K562 (cell line): Measurements from ENCODE around the gene GATA5. TPM values are rescaled to one million over a fixed set of nuclear protein-coding genes. Genes with fewer than 3 reads are reported as not detected.

ENCODE experiments used
- ATAC-seq: fragments of 200-7000 bp; cut with Tn5 transposase; 3 replicates; pipeline ENCODE4 v1.9.1; 2020; ENCODE audit warnings: moderate library complexity
- BruUV-seq: library from RNA; stranded (reverse); fragments of 400-500 nt; replicated peaks from 2 replicates; lab custom pipeline; 2021; lab: Mats Ljungman, UMichigan
- CTCF ChIA-PET: fragments of 300-600 bp; formaldehyde crosslinking; extraction: SDS; loops from one replicate; lab custom pipeline; 2021; ENCODE audit warnings: low intra/inter-chr PET ratio; lab: Yijun Ruan, JAX
- POLR2A ChIA-PET: fragments of 300-600, 350-650 bp; sonication (Branson Sonifier 250); formaldehyde crosslinking; extraction: SDS; loops from one replicate; lab custom pipeline; 2021; ENCODE audit warnings: antibody characterized with exemption, inconsistent platforms; lab: Yijun Ruan, JAX
- DNase-seq, 4 experiments: peaks; one replicate each; pipeline versions ENCODE4 v3.0.0 to v3.0.0-alpha.2; 2011 to 2018; ENCODE audit warnings: low spot score in 3 of 4, mixed read lengths in 3 of 4; ENCODE audit errors: extremely low read depth in 1 of 4
- FAIRE-seq: peaks from 2 replicates; lab custom pipeline; 2011; peaks lifted over from hg19 to GRCh38; lab: Jason Lieb, UNC
- H2AFZ ChIP-seq: 2 replicates; pipeline ENCODE4 v1.6.0; 2011; ENCODE audit warnings: low read depth, low read length, control low read depth, inconsistent platforms
- H3K27ac ChIP-seq: fragments of 200-600 bp; 3 replicates; pipeline ENCODE4 v1.8.0; 2011; ENCODE audit warnings: low read depth, mild to moderate bottlenecking, control low read depth, inconsistent platforms, low read length, moderate library complexity, mixed read lengths; ENCODE audit errors: extremely low read depth
- H3K27me3 ChIP-seq, 2 experiments: fragments of 300-600 bp in 1 of 2; 2 replicates in 1 of 2; 3 replicates in 1 of 2; pipeline versions ENCODE4 v1.6.0 to v1.8.0; 2011; ENCODE audit warnings: inconsistent platforms in 2 of 2, low read length in 2 of 2, mild to moderate bottlenecking in 1 of 2, mixed read lengths in 1 of 2, moderate library complexity in 1 of 2; ENCODE audit not compliant: control insufficient read depth in 2 of 2, insufficient read depth in 2 of 2
- H3K36me3 ChIP-seq: fragments of 300-600 bp; 3 replicates; pipeline ENCODE4 v1.8.0; 2011; ENCODE audit warnings: mild to moderate bottlenecking, low read length, inconsistent platforms; ENCODE audit not compliant: control insufficient read depth, insufficient read depth
- H3K4me1 ChIP-seq, 2 experiments: fragments of 200-600 bp in 1 of 2; replicated peaks in 1 of 2; 2 replicates in 1 of 2; 3 replicates in 1 of 2; pipeline versions ENCODE4 v1.5.1 to v1.8.0; 2011; ENCODE audit warnings: inconsistent platforms in 2 of 2, low read length in 2 of 2, mild to moderate bottlenecking in 1 of 2, mixed read lengths in 1 of 2, moderate library complexity in 1 of 2; ENCODE audit not compliant: control insufficient read depth in 2 of 2, insufficient read depth in 2 of 2
- H3K4me2 ChIP-seq: 2 replicates; pipeline ENCODE4 v1.6.1; 2011; ENCODE audit warnings: low read length, control low read depth, inconsistent platforms, mixed read lengths; ENCODE audit not compliant: insufficient read depth
- H3K4me3 ChIP-seq: fragments of 200-600 bp; sonication (generic), shearing (Covaris generic); 2 replicates; pipeline ENCODE4 v1.5.1; 2016; ENCODE audit warnings: control low read depth, inconsistent platforms
- H3K79me2 ChIP-seq: fragments of 200-600 bp; 3 replicates; pipeline ENCODE4 v1.8.0; 2011; ENCODE audit warnings: low read length, inconsistent platforms; ENCODE audit not compliant: control insufficient read depth, insufficient read depth
- H3K9ac ChIP-seq, 2 experiments: 2 replicates each; pipeline versions ENCODE4 v1.6.0 to v1.6.1; 2011; ENCODE audit warnings: low read depth in 2 of 2, low read length in 2 of 2, control low read depth in 1 of 2, inconsistent platforms in 1 of 2, mild to moderate bottlenecking in 1 of 2, mixed read lengths in 1 of 2; ENCODE audit not compliant: insufficient read depth in 1 of 2
- H3K9me1 ChIP-seq: one replicate; pipeline ENCODE4 v1.6.0; 2011; ENCODE audit warnings: inconsistent platforms, mild to moderate bottlenecking, low read length, moderate library complexity; ENCODE audit not compliant: control insufficient read depth, insufficient read depth
- H3K9me3 ChIP-seq: replicated peaks from 2 replicates; pipeline ENCODE4 v1.5.1; 2011; ENCODE audit warnings: low read depth, low read length, inconsistent platforms; ENCODE audit not compliant: control insufficient read depth, insufficient read depth
- H4K20me1 ChIP-seq: replicated peaks from 2 replicates; pipeline ENCODE4 v1.6.1; 2011; ENCODE audit warnings: low read length, inconsistent platforms, mixed read lengths; ENCODE audit not compliant: control insufficient read depth, insufficient read depth
- AFF4 ChIP-seq: sonication (generic); formaldehyde crosslinking; IDR thresholded peaks from 2 replicates; pipeline ENCODE4 v1.8.0; 2023; ENCODE audit warnings: mild to moderate bottlenecking, missing genetic modification reagents
- ATF3 ChIP-seq, 2 experiments: fragments of 450-650 bp in 1 of 2; sonication (generic) in 1 of 2; formaldehyde crosslinking in 1 of 2; IDR thresholded peaks in 1 of 2; conservative IDR thresholded peaks in 1 of 2; 2 replicates each; pipeline versions ENCODE4 v1.6.1 to v1.8.1; 2016 to 2023; ENCODE audit warnings: mild to moderate bottlenecking in 2 of 2, moderate library complexity in 2 of 2, inconsistent platforms in 1 of 2, missing genetic modification reagents in 1 of 2
- CEBPB ChIP-seq: fragments of 450-650 bp; IDR thresholded peaks from 2 replicates; pipeline ENCODE4 v1.6.1; 2016; ENCODE audit warnings: missing genetic modification characterization, missing compliant biosample characterization
- GTF2B ChIP-seq: IDR thresholded peaks from 2 replicates; pipeline ENCODE4 v1.6.1; 2011; ENCODE audit not compliant: insufficient read length; ENCODE audit errors: extremely low read depth
- HNRNPL ChIP-seq: fragments of 200-400 bp; formaldehyde crosslinking; IDR thresholded peaks from 2 replicates; pipeline ENCODE4 v1.6.1; 2017; ENCODE audit warnings: low read depth, mild to moderate bottlenecking, low read length
- MAFG ChIP-seq: fragments of 450-650 bp; conservative IDR thresholded peaks from 2 replicates; pipeline ENCODE4 v1.6.1; 2016; ENCODE audit warnings: missing genetic modification characterization, missing compliant biosample characterization
- NCOA2 ChIP-seq, 2 experiments: fragments of 450-650 bp; IDR thresholded peaks; 2 replicates each; pipeline ENCODE4 v1.6.1; 2018; ENCODE audit warnings: mild to moderate bottlenecking in 2 of 2, moderate library complexity in 1 of 2; ENCODE audit not compliant: partially characterized antibody in 2 of 2
- NFXL1 ChIP-seq: fragments of 450-650 bp; formaldehyde crosslinking; IDR thresholded peaks from 2 replicates; pipeline ENCODE4 v1.4.0; 2021; ENCODE audit warnings: mild to moderate bottlenecking
- POLR2H ChIP-seq: IDR thresholded peaks from 2 replicates; pipeline ENCODE4 v1.6.1; 2016; ENCODE audit warnings: missing genetic modification characterization, low read depth, mild to moderate bottlenecking, control low read depth, missing compliant biosample characterization, moderate library complexity
- SMARCB1 ChIP-seq: IDR thresholded peaks from 2 replicates; pipeline ENCODE4 v1.6.1; 2011; ENCODE audit warnings: improper control_type of control experiment, low read depth; ENCODE audit not compliant: insufficient read length
- SOX6 ChIP-seq: fragments of 450-650 bp; IDR thresholded peaks from 2 replicates; pipeline ENCODE4 v1.6.1; 2014; ENCODE audit warnings: mild to moderate bottlenecking
- SREBF1 ChIP-seq: fragments of 150-350 bp; IDR thresholded peaks from 2 replicates; pipeline ENCODE4 v1.6.1; 2014; ENCODE audit warnings: antibody characterized with exemption, low read depth, low read length, borderline replicate concordance
- U2AF1 ChIP-seq: fragments of 200-400 bp; formaldehyde crosslinking; optimal IDR thresholded peaks from 2 replicates; pipeline ENCODE3; 2017; ENCODE audit warnings: mild to moderate bottlenecking, low read depth, low read length, moderate library complexity
- ZNF140 ChIP-seq: fragments of 250-450 bp; sonication (Bioruptor Pico); IDR thresholded peaks from 2 replicates; pipeline ENCODE4 v1.8.0; 2021; ENCODE audit warnings: moderate library complexity, mild to moderate bottlenecking, inconsistent platforms
- ZNF184 ChIP-seq: sonication (generic); formaldehyde crosslinking; IDR thresholded peaks from 2 replicates; pipeline ENCODE4 v1.5.0; 2020; ENCODE audit warnings: missing genetic modification reagents
- WGBS: fragments of 100-300 bp; shearing (Covaris generic); methylation state at CpG from one replicate; pipeline ENCODE4 v1.1.6; 2016; ENCODE audit warnings: low coverage, mixed read lengths; ENCODE audit not compliant: insufficient coverage; ENCODE audit errors: missing lambda C conversion rate; 5-methylcytosine and 5-hydroxymethylcytosine counted together
- in situ Hi-C: fragments of 300-500 bp; cut with MboI; formaldehyde crosslinking; loops from 4 replicates; pipeline ENCODE4 v1.15.0; 2018; ENCODE audit warnings: inconsistent platforms, mixed read lengths
- intact Hi-C: fragments of 100-400 bp; cut with micrococcal nuclease; formaldehyde crosslinking; loops from 2 replicates; pipeline ENCODE4 v1.14.2; 2022
- polyA plus RNA-seq, 8 experiments: library from polyadenylated mRNA; depleted of rRNA in 4 of 8; stranded (reverse) in 5 of 8; unstranded in 3 of 8; fragments of >200 nt; fragmentation: Nextera tagmentation in 2 of 8; fragmentation: Illumina TruSeq in 1 of 8; extraction: Ambion mirVana in 2 of 8; extraction: Trizol in 1 of 8; gene quantifications; 2 replicates each; pipeline versions ENCODE4 v1.2.1 to v1.2.3, GENCODE V29; 2011 to 2014; ENCODE audit warnings: inconsistent platforms in 1 of 8, missing spikeins in 1 of 8
- total RNA-seq, 7 experiments: library from RNA; depleted of rRNA in 6 of 7; stranded (reverse); fragments of >200 nt in 6 of 7; fragmentation: Illumina TruSeq in 2 of 7; extraction: Trizol in 2 of 7; gene quantifications; 2 replicates each; pipeline versions ENCODE4 v1.2.1 to v1.2.3, GENCODE V29; 2011 to 2021; ENCODE audit warnings: low replicate concordance in 1 of 7

Gene GATA5
- total and polyA plus RNA-seq, 9 of the 15 experiments (the other 6 are each of a cell fraction or from before 2014, with no cell fraction given): 0.09 to 0.57 (median 0.20) TPM; not detected in 3

GRCh38 chr20:62457098-62457497, 18.7 kb downstream of the GATA5 start:
- no peak overlapping the region for H2AFZ ChIP-seq
- CTCF ChIA-PET: no interaction called here
- TF ChIP-seq NFXL1 (CRISPR knock-in tag) (no peak), POLR2H (no peak), GTF2B (no peak), U2AF1 (no peak), SMARCB1 (no peak), AFF4 (CRISPR knock-in tag) (no peak), ZNF140 (CRISPR knock-in tag) (no peak), HNRNPL (no peak), SOX6 (no peak), ZNF184 (CRISPR knock-in tag) (no peak), CEBPB (no peak), SREBF1 (no peak), MAFG (tag) (no peak), ATF3 (IDR thresholded peaks at IDR 0.05) (no peak), ATF3 (CRISPR knock-in tag; conservative IDR thresholded peaks at IDR 0.05) (no peak), NCOA2 (IDR thresholded peaks at IDR 0.05; ENCODE audit: partially characterized antibody in 2 of 2) (no peak)
- TF ChIP-seq, all 486 proteins: peak for 0
- H3K27me3 ChIP-seq: peaks cover 5 to 40% of the 10 kb centered on the region in 2 experiments; a peak in 4 of 5 replicates
- intact Hi-C loops: no loop called here
- FAIRE-seq (no peak), DNase-seq (no peak), ATAC-seq (no peak)
- 47% methylated on average over 15 of the region's 17 CpGs for WGBS
- in situ Hi-C loops: no loop called here
- no peak overlapping the region for H3K4me2 ChIP-seq
- no peaks in the 10 kb centered on the region for H3K9me3 ChIP-seq
- H3K4me1 ChIP-seq: peaks cover 14 to 70% of the 10 kb centered on the region in 2 experiments
- no peaks in the 10 kb centered on the region for H3K9me1 ChIP-seq
- POLR2A ChIA-PET: interaction anchor here (0.6 kb wide), 1 partner anchor 313 kb away, joined by 3 read pairs; no protein-coding TSS in a partner anchor
- no peaks in the 10 kb centered on the region for H3K36me3 ChIP-seq
- H3K4me3 ChIP-seq: no peak overlapping the region
- no TSS peak for BruUV-seq
- no peak overlapping the region for H3K9ac ChIP-seq
- H4K20me1 ChIP-seq: no peaks in the 10 kb centered on the region; the same call in 1 of the 2 replicates
- no peak overlapping the region for H3K27ac ChIP-seq
- no peaks in the 10 kb centered on the region for H3K79me2 ChIP-seq
